Liver (tissue), 9 donors: Measurements from ENCODE around the gene VRTN. TPM values are rescaled to one million over a fixed set of nuclear protein-coding genes. Genes with fewer than 3 reads are reported as not detected.

ENCODE experiments used
- DNase-seq: peaks from one replicate; pipeline ENCODE4 v3.0.0-alpha.2; 2017; ENCODE audit warnings: low spot score
- H3K27ac ChIP-seq, 2 donors: one replicate each; pipeline ENCODE4 v1.7.0; 2013; ENCODE audit warnings: inconsistent platforms in 2 of 2, low read length in 2 of 2, control low read depth in 1 of 2, low read depth in 1 of 2, mild to moderate bottlenecking in 1 of 2
- H3K27me3 ChIP-seq, 4 donors: one replicate each; pipeline versions ENCODE4 v1.6.1 to v1.7.0; 2013; ENCODE audit warnings: low read length in 3 of 4, inconsistent platforms in 1 of 4, mild to moderate bottlenecking in 1 of 4, moderate library complexity in 1 of 4; ENCODE audit not compliant: control insufficient read depth in 4 of 4, insufficient read depth in 4 of 4
- H3K36me3 ChIP-seq, 4 donors: one replicate each; pipeline versions ENCODE4 v1.6.1 to v1.7.0; 2013; ENCODE audit warnings: low read length in 3 of 4, mild to moderate bottlenecking in 3 of 4, low read depth in 1 of 4, moderate library complexity in 1 of 4; ENCODE audit not compliant: control insufficient read depth in 4 of 4, insufficient read depth in 3 of 4
- H3K4me1 ChIP-seq, 4 donors: one replicate each; pipeline versions ENCODE4 v1.6.1 to v1.7.0; 2013; ENCODE audit warnings: low read length in 3 of 4, mild to moderate bottlenecking in 3 of 4, moderate library complexity in 1 of 4; ENCODE audit not compliant: control insufficient read depth in 4 of 4, insufficient read depth in 4 of 4
- H3K4me3 ChIP-seq, 3 donors: one replicate each; pipeline versions ENCODE4 v1.6.1 to v1.7.0; 2013; ENCODE audit warnings: low read length in 3 of 3, control low read depth in 1 of 3, low read depth in 1 of 3, mild to moderate bottlenecking in 1 of 3
- H3K9ac ChIP-seq, 2 donors: one replicate each; pipeline ENCODE4 v1.7.0; 2013; ENCODE audit warnings: low read length in 2 of 2, mild to moderate bottlenecking in 2 of 2, moderate library complexity in 2 of 2, control low read depth in 1 of 2, low read depth in 1 of 2
- H3K9me3 ChIP-seq, 4 donors: one replicate each; pipeline versions ENCODE4 v1.6.1 to v1.7.0; 2013; ENCODE audit warnings: low read length in 3 of 4; ENCODE audit not compliant: control insufficient read depth in 4 of 4
- EGR1 ChIP-seq, 2 donors: IDR thresholded peaks; 2 replicates each; pipeline ENCODE4 v1.6.1; 2016 to 2018; ENCODE audit warnings: antibody characterized with exemption in 2 of 2, low read depth in 2 of 2
- FOXA1 ChIP-seq: IDR thresholded peaks from 2 replicates; pipeline ENCODE4 v1.6.1; 2016; ENCODE audit warnings: antibody characterized with exemption
- GABPA ChIP-seq, 2 donors: IDR thresholded peaks in 1 of 2; conservative IDR thresholded peaks in 1 of 2; 2 replicates each; pipeline ENCODE4 v1.6.1; 2016; ENCODE audit warnings: antibody characterized with exemption in 2 of 2, mild to moderate bottlenecking in 1 of 2, moderate library complexity in 1 of 2
- HNF4A ChIP-seq, 2 donors: conservative IDR thresholded peaks; 2 replicates each; pipeline ENCODE4 v1.6.1; 2016; ENCODE audit warnings: antibody characterized with exemption in 2 of 2, mild to moderate bottlenecking in 2 of 2
- HNF4G ChIP-seq: IDR thresholded peaks from 2 replicates; pipeline ENCODE4 v1.6.1; 2016; ENCODE audit warnings: antibody characterized with exemption
- JUND ChIP-seq, 2 donors: IDR thresholded peaks; 2 replicates each; pipeline ENCODE4 v1.6.1; 2016; ENCODE audit warnings: antibody characterized with exemption in 2 of 2
- NR2F2 ChIP-seq: IDR thresholded peaks from 2 replicates; pipeline ENCODE4 v1.6.1; 2016; ENCODE audit warnings: antibody characterized with exemption
- RAD21 ChIP-seq, 2 donors: IDR thresholded peaks; 2 replicates each; pipeline ENCODE4 v1.6.1; 2016; ENCODE audit warnings: antibody characterized with exemption in 2 of 2, mild to moderate bottlenecking in 2 of 2
- RXRA ChIP-seq, 2 donors: IDR thresholded peaks; 2 replicates each; pipeline ENCODE4 v1.6.1; 2017 to 2018; ENCODE audit warnings: antibody characterized with exemption in 2 of 2, mild to moderate bottlenecking in 1 of 2
- SP1 ChIP-seq: IDR thresholded peaks from 2 replicates; pipeline ENCODE4 v1.6.1; 2018; ENCODE audit warnings: antibody characterized with exemption, mild to moderate bottlenecking
- TAF1 ChIP-seq: conservative IDR thresholded peaks from 2 replicates; pipeline ENCODE4 v1.6.1; 2016; ENCODE audit warnings: antibody characterized with exemption, mild to moderate bottlenecking
- YY1 ChIP-seq: IDR thresholded peaks from 2 replicates; pipeline ENCODE4 v1.6.1; 2016; ENCODE audit warnings: antibody characterized with exemption, mild to moderate bottlenecking
- WGBS: extraction: QIAGEN DNeasy Blood & Tissue Kit; methylation state at CpG from one replicate; pipeline ENCODE4 v1.1.7; 2013; 5-methylcytosine and 5-hydroxymethylcytosine counted together
- polyA plus RNA-seq, 2 donors: library from polyadenylated mRNA; stranded (reverse) in 1 of 2; unstranded in 1 of 2; fragments of 200-250 nt in 1 of 2; fragments of >200 nt in 1 of 2; fragmentation: Nextera tagmentation in 1 of 2; extraction: Ambion mirVana in 1 of 2; gene quantifications; one replicate each; pipeline versions ENCODE4 v1.2.1 to v1.2.3, GENCODE V29; 2013 to 2015
- total RNA-seq, 2 donors: library from RNA; depleted of rRNA; stranded (reverse); fragments of >200 nt; gene quantifications; one replicate each; pipeline ENCODE4 v1.2.3, GENCODE V29; 2014
- TF ChIP-seq, protein P1 (sequence below): fragments of 150-350 bp; IDR thresholded peaks from 2 replicates; pipeline ENCODE4 v1.5.1; 2017; ENCODE audit warnings: improper control_type of control experiment, low read depth, low read length; ENCODE audit not compliant: missing input control
- TF ChIP-seq, protein P2 (sequence below): IDR thresholded peaks from 2 replicates; pipeline ENCODE4 v1.6.1; 2016; ENCODE audit warnings: antibody characterized with exemption, mild to moderate bottlenecking
- TF ChIP-seq, protein P3 (sequence below): IDR thresholded peaks from 2 replicates; pipeline ENCODE4 v1.6.1; 2016; ENCODE audit warnings: antibody characterized with exemption
- TF ChIP-seq, protein P4 (sequence below): IDR thresholded peaks from 2 replicates; pipeline ENCODE4 v1.6.1; 2016; ENCODE audit warnings: antibody characterized with exemption
- TF ChIP-seq, protein P5 (sequence below): IDR thresholded peaks from 2 replicates; pipeline ENCODE4 v1.6.1; 2016; ENCODE audit warnings: antibody characterized with exemption
- donor health status: healthy.
- donor health status: healthy.
- donor health status: healthy.
- donor health status: healthy.
- donor health status: healthy.

VRTN gene
- total and polyA plus RNA-seq, 4 donors = not detected

DNA sequence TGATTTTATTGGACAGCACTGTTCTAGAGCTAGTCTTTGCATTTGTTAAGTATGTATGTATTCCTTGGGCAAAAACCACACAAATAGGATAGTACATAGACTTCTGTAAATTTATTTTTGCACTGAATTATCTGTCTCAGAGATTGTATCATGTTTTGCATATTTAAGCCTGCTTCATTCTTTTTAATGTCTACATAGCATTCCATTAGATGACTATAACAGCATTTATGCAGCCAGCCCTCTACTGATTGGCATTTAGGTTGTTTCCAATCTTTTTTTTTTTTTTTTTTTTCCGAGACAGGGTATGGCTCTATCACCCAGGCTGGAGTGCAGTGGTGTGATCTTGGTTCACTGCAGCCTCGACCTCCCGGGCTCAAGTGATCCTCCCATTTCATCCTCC is 43.2 kb downstream of the VRTN start:
- TF ChIP-seq RXRA (IDR thresholded peaks at IDR 0.05) (no peak), TAF1 (no peak), FOXA1 (no peak), HNF4A (conservative IDR thresholded peaks at IDR 0.05) (no peak), YY1 (no peak), JUND (IDR thresholded peaks at IDR 0.05) (no peak), SP1 (no peak), NR2F2 (no peak), GABPA (IDR thresholded peaks at IDR 0.05 in 1 of 2, conservative IDR thresholded peaks at IDR 0.05 in 1 of 2) (no peak), EGR1 (IDR thresholded peaks at IDR 0.05; ENCODE audit: low read depth in 2 of 2) (no peak), HNF4G (no peak), RAD21 (IDR thresholded peaks at IDR 0.05) (no peak)
- TF ChIP-seq, protein P1, sequence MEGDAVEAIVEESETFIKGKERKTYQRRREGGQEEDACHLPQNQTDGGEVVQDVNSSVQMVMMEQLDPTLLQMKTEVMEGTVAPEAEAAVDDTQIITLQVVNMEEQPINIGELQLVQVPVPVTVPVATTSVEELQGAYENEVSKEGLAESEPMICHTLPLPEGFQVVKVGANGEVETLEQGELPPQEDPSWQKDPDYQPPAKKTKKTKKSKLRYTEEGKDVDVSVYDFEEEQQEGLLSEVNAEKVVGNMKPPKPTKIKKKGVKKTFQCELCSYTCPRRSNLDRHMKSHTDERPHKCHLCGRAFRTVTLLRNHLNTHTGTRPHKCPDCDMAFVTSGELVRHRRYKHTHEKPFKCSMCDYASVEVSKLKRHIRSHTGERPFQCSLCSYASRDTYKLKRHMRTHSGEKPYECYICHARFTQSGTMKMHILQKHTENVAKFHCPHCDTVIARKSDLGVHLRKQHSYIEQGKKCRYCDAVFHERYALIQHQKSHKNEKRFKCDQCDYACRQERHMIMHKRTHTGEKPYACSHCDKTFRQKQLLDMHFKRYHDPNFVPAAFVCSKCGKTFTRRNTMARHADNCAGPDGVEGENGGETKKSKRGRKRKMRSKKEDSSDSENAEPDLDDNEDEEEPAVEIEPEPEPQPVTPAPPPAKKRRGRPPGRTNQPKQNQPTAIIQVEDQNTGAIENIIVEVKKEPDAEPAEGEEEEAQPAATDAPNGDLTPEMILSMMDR = no peak
- TF ChIP-seq, protein P2, sequence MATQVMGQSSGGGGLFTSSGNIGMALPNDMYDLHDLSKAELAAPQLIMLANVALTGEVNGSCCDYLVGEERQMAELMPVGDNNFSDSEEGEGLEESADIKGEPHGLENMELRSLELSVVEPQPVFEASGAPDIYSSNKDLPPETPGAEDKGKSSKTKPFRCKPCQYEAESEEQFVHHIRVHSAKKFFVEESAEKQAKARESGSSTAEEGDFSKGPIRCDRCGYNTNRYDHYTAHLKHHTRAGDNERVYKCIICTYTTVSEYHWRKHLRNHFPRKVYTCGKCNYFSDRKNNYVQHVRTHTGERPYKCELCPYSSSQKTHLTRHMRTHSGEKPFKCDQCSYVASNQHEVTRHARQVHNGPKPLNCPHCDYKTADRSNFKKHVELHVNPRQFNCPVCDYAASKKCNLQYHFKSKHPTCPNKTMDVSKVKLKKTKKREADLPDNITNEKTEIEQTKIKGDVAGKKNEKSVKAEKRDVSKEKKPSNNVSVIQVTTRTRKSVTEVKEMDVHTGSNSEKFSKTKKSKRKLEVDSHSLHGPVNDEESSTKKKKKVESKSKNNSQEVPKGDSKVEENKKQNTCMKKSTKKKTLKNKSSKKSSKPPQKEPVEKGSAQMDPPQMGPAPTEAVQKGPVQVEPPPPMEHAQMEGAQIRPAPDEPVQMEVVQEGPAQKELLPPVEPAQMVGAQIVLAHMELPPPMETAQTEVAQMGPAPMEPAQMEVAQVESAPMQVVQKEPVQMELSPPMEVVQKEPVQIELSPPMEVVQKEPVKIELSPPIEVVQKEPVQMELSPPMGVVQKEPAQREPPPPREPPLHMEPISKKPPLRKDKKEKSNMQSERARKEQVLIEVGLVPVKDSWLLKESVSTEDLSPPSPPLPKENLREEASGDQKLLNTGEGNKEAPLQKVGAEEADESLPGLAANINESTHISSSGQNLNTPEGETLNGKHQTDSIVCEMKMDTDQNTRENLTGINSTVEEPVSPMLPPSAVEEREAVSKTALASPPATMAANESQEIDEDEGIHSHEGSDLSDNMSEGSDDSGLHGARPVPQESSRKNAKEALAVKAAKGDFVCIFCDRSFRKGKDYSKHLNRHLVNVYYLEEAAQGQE = no peak
- TF ChIP-seq, protein P3, sequence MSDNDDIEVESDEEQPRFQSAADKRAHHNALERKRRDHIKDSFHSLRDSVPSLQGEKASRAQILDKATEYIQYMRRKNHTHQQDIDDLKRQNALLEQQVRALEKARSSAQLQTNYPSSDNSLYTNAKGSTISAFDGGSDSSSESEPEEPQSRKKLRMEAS = no peak
- TF ChIP-seq, protein P4, sequence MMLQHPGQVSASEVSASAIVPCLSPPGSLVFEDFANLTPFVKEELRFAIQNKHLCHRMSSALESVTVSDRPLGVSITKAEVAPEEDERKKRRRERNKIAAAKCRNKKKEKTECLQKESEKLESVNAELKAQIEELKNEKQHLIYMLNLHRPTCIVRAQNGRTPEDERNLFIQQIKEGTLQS = no peak
- TF ChIP-seq, protein P5, sequence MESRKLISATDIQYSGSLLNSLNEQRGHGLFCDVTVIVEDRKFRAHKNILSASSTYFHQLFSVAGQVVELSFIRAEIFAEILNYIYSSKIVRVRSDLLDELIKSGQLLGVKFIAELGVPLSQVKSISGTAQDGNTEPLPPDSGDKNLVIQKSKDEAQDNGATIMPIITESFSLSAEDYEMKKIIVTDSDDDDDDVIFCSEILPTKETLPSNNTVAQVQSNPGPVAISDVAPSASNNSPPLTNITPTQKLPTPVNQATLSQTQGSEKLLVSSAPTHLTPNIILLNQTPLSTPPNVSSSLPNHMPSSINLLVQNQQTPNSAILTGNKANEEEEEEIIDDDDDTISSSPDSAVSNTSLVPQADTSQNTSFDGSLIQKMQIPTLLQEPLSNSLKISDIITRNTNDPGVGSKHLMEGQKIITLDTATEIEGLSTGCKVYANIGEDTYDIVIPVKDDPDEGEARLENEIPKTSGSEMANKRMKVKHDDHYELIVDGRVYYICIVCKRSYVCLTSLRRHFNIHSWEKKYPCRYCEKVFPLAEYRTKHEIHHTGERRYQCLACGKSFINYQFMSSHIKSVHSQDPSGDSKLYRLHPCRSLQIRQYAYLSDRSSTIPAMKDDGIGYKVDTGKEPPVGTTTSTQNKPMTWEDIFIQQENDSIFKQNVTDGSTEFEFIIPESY = no peak
- no peak for DNase-seq
- Histone ChIP-seq H3K4me1 (no peaks in the 10 kb centered on the region), H3K9ac (no peak overlapping the region), H3K9me3 (no peaks in the 10 kb centered on the region), H3K27me3 (peaks cover 0 to 2% (median 0%) of the 10 kb centered on the region in 4 donors), H3K36me3 (no peaks in the 10 kb centered on the region), H3K4me3 (no peak overlapping the region), H3K27ac (no peak overlapping the region)
- 89% methylated on average over 3 of the region's 3 CpGs for WGBS
